OCI-LY1 (cell line): ENCODE results near the gene IL22.

Experiments
- H2AFZ ChIP-seq: fragments of 200-600 bp; sonication (generic), shearing (Covaris generic); 2 replicates; pipeline ENCODE4 v1.6.0; 2014; ENCODE audit warnings: antibody characterized with exemption, mild to moderate bottlenecking, low read length
- H3F3A ChIP-seq: fragments of 200-600 bp; sonication (generic), shearing (Covaris generic); 2 replicates; pipeline ENCODE4 v1.6.0; 2014; ENCODE audit warnings: mild to moderate bottlenecking, antibody characterized with exemption, low read length, moderate library complexity; ENCODE audit not compliant: insufficient read depth
- H3K27ac ChIP-seq: fragments of 200-600 bp; sonication (generic); 2 replicates; pipeline ENCODE4 v1.5.1; 2014; ENCODE audit warnings: low read length, mixed run types, mild to moderate bottlenecking, low read depth; ENCODE audit not compliant: poor library complexity, severe bottlenecking
- H3K27me3 ChIP-seq: fragments of 200-600 bp; sonication (generic); 2 replicates; pipeline ENCODE4 v1.6.0; 2014; ENCODE audit warnings: antibody characterized with exemption, mild to moderate bottlenecking, low read length, moderate library complexity; ENCODE audit not compliant: insufficient read depth
- H3K36me3 ChIP-seq: fragments of 200-600 bp; sonication (generic); 2 replicates; pipeline ENCODE4 v1.6.1; 2014; ENCODE audit warnings: mild to moderate bottlenecking, antibody characterized with exemption, low read length, moderate library complexity, mixed read lengths; ENCODE audit not compliant: insufficient read depth
- H3K4me1 ChIP-seq: fragments of 200-600 bp; sonication (generic); 2 replicates; pipeline ENCODE4 v1.5.1; 2014; ENCODE audit warnings: mild to moderate bottlenecking, low read length, moderate library complexity; ENCODE audit not compliant: insufficient read depth, severe bottlenecking
- H3K4me2 ChIP-seq: fragments of 200-600 bp; sonication (generic), shearing (Covaris generic); 2 replicates; pipeline ENCODE4 v1.6.1; 2014; ENCODE audit warnings: low read length
- H3K4me3 ChIP-seq: fragments of 200-600 bp; sonication (generic); 2 replicates; pipeline ENCODE4 v1.5.1; 2014; ENCODE audit warnings: low read length, low read depth, mild to moderate bottlenecking, mixed read lengths; ENCODE audit not compliant: poor library complexity, severe bottlenecking
- H3K79me2 ChIP-seq: fragments of 200-600 bp; shearing (Covaris generic); 2 replicates; pipeline ENCODE4 v1.6.1; 2016; ENCODE audit warnings: mixed run types, low read length, mixed read lengths; ENCODE audit not compliant: insufficient read depth
- H3K9ac ChIP-seq: fragments of 200-600 bp; sonication (generic), shearing (Covaris generic); 2 replicates; pipeline ENCODE4 v1.6.1; 2014; ENCODE audit warnings: mild to moderate bottlenecking, low read length, mixed read lengths
- H3K9me2 ChIP-seq: fragments of 200-600 bp; sonication (generic), shearing (Covaris generic); 2 replicates; pipeline ENCODE4 v1.6.1; 2014; ENCODE audit warnings: low read depth, mild to moderate bottlenecking, low read length, mixed read lengths
- H3K9me3 ChIP-seq: fragments of 200-600 bp; shearing (Covaris generic); 2 replicates; pipeline ENCODE4 v1.6.1; 2014; ENCODE audit warnings: low read length, mixed read lengths
- H4K20me1 ChIP-seq: fragments of 200-600 bp; sonication (generic), shearing (Covaris generic); 2 replicates; pipeline ENCODE4 v1.6.0; 2016; ENCODE audit warnings: mild to moderate bottlenecking, low read length; ENCODE audit not compliant: insufficient read depth
- CTCF ChIP-seq: fragments of 200-600 bp; sonication (generic), shearing (Covaris generic); IDR thresholded peaks from 2 replicates; pipeline ENCODE4 v1.5.1; 2017; ENCODE audit warnings: mild to moderate bottlenecking, antibody characterized with exemption, low read length, moderate library complexity, mixed read lengths
- EZH2 ChIP-seq: fragments of 200-600 bp; sonication (generic), shearing (Covaris generic); IDR thresholded peaks from 2 replicates; pipeline ENCODE4 v1.8.0; 2017; ENCODE audit warnings: borderline replicate concordance, mixed run types, mild to moderate bottlenecking, antibody characterized with exemption, low read length, moderate library complexity, mixed read lengths

Gene IL22

GRCh38 chr12:68260153-68260552 lies 6.7 kb upstream of the IL22 start:
- Histone ChIP-seq H3K36me3 (no peaks in the 10 kb centered on the region), H3K9ac (no peak overlapping the region)
- TF ChIP-seq CTCF (no peak), EZH2 (no peak)

GRCh38 chr12:68259318-68259940 lies 6.0 kb upstream of the IL22 start:
- no peak overlapping the region for H2AFZ ChIP-seq
- H3K27ac ChIP-seq = no peak overlapping the region
- no peak overlapping the region for H3K4me3 ChIP-seq
- H3K9ac ChIP-seq = no peak overlapping the region
- H3K9me2 ChIP-seq = no peaks in the 10 kb centered on the region
- no peaks in the 10 kb centered on the region for H3K27me3 ChIP-seq
- no peaks in the 10 kb centered on the region for H3F3A ChIP-seq
- no peaks in the 10 kb centered on the region for H4K20me1 ChIP-seq
- TF ChIP-seq EZH2 (no peak), CTCF (no peak)
- H3K4me1 ChIP-seq = no peaks in the 10 kb centered on the region
- H3K9me3 ChIP-seq = no peaks in the 10 kb centered on the region
- H3K36me3 ChIP-seq = no peaks in the 10 kb centered on the region
- no peak overlapping the region for H3K4me2 ChIP-seq
- no peaks in the 10 kb centered on the region for H3K79me2 ChIP-seq

More at GRCh38 chr12:68260153-68260552, 6.7 kb upstream of the IL22 start:
- Histone ChIP-seq H3K27ac (no peak overlapping the region), H3K9me3 (no peaks in the 10 kb centered on the region), H3K79me2 (no peaks in the 10 kb centered on the region), H2AFZ (no peak overlapping the region), H3K27me3 (no peaks in the 10 kb centered on the region), H3K4me2 (no peak overlapping the region), H4K20me1 (no peaks in the 10 kb centered on the region), H3F3A (no peaks in the 10 kb centered on the region), H3K4me1 (no peaks in the 10 kb centered on the region), H3K9me2 (no peaks in the 10 kb centered on the region), H3K4me3 (no peak overlapping the region)

GRCh38 chr12:68252077-68252476 lies 1.3 kb downstream of the IL22 start:
- Histone ChIP-seq H3K9ac (no peak overlapping the region), H3K4me3 (no peak overlapping the region), H3K79me2 (no peaks in the 10 kb centered on the region), H2AFZ (no peak overlapping the region), H3K4me1 (no peaks in the 10 kb centered on the region), H3K9me2 (no peaks in the 10 kb centered on the region), H3K36me3 (no peaks in the 10 kb centered on the region), H3K9me3 (no peaks in the 10 kb centered on the region), H3F3A (no peaks in the 10 kb centered on the region), H4K20me1 (no peaks in the 10 kb centered on the region), H3K4me2 (no peak overlapping the region), H3K27ac (no peak overlapping the region), H3K27me3 (no peaks in the 10 kb centered on the region)
- no peak for TF ChIP-seq CTCF
- no peak for TF ChIP-seq EZH2
